WTC11 (cell line): Measurements from ENCODE around the gene PPIH. TPM values are rescaled to one million over a fixed set of nuclear protein-coding genes. Genes with fewer than 3 reads are reported as not detected.

Experiments used
- ATAC-seq: fragments of 200-7000 bp; cut with Tn5 transposase; 2 replicates; pipeline ENCODE4 v1.10.0; 2021; ENCODE audit warnings: mild to moderate bottlenecking, moderate library complexity
- CTCF ChIA-PET: fragments of 300-600 bp; sonication (Branson Sonifier 250); formaldehyde crosslinking; loops from one replicate; lab custom pipeline; 2021; ENCODE audit warnings: antibody characterized with exemption; lab: Charles Lee
- POLR2A ChIA-PET: fragments of 350-600 bp; sonication (Branson Sonifier 250); formaldehyde crosslinking; loops from one replicate; lab custom pipeline; 2021; ENCODE audit warnings: antibody characterized with exemption; lab: Charles Lee
- DNase-seq: peaks from one replicate; pipeline ENCODE4 v3.0.0; 2021; ENCODE audit warnings: low spot score
- H3K27ac Mint-ChIP-seq: 2 replicates; pipeline ENCODE4 v1.8.0; 2021; ENCODE audit warnings: mixed read lengths
- H3K27me3 Mint-ChIP-seq: 2 replicates; pipeline ENCODE4 v1.8.0; 2021; ENCODE audit warnings: low read depth, mild to moderate bottlenecking, moderate library complexity, mixed read lengths
- H3K36me3 Mint-ChIP-seq: 2 replicates; pipeline ENCODE4 v1.8.0; 2021; ENCODE audit warnings: mixed read lengths
- H3K4me1 Mint-ChIP-seq: 2 replicates; pipeline ENCODE4 v1.8.0; 2022; ENCODE audit warnings: mixed read lengths
- H3K4me3 Mint-ChIP-seq: 2 replicates; pipeline ENCODE4 v1.8.0; 2021; ENCODE audit warnings: mild to moderate bottlenecking, moderate library complexity, mixed read lengths
- H3K9me3 Mint-ChIP-seq: 2 replicates; pipeline ENCODE4 v1.8.0; 2021; ENCODE audit warnings: mixed read lengths
- ELF4 ChIP-seq: sonication (generic); formaldehyde crosslinking; IDR thresholded peaks from 2 replicates; pipeline ENCODE4 v1.8.1; 2022; ENCODE audit warnings: low read depth, mild to moderate bottlenecking, moderate library complexity, missing genetic modification reagents
- GABPB1 ChIP-seq: sonication (generic); formaldehyde crosslinking; IDR thresholded peaks from 2 replicates; pipeline ENCODE4 v1.8.1; 2023; ENCODE audit warnings: mild to moderate bottlenecking, missing genetic modification reagents
- GRHL2 ChIP-seq: fragments of 250-450 bp; sonication (Bioruptor Pico); IDR thresholded peaks from 2 replicates; pipeline ENCODE4 v1.8.0; 2022; ENCODE audit warnings: mild to moderate bottlenecking, moderate library complexity; ENCODE audit not compliant: insufficient replicate concordance, severe bottlenecking
- HMGA2 ChIP-seq: fragments of 250-450 bp; sonication (Bioruptor Pico); IDR thresholded peaks from 2 replicates; pipeline ENCODE4 v1.4.0; 2021; ENCODE audit warnings: mild to moderate bottlenecking, moderate library complexity
- JAZF1 ChIP-seq: fragments of 250-450 bp; sonication (Bioruptor Pico); IDR thresholded peaks from 2 replicates; pipeline ENCODE4 v1.9.0; 2021; ENCODE audit warnings: moderate library complexity, mild to moderate bottlenecking, inconsistent platforms
- MXD4 ChIP-seq: fragments of 250-450 bp; sonication (Bioruptor Pico); IDR thresholded peaks from 2 replicates; pipeline ENCODE4 v1.8.0; 2021; ENCODE audit warnings: mild to moderate bottlenecking, moderate library complexity, borderline replicate concordance
- RORB ChIP-seq: fragments of 250-450 bp; sonication (Bioruptor Pico); IDR thresholded peaks from 2 replicates; pipeline ENCODE4 v1.9.0; 2021; ENCODE audit warnings: mild to moderate bottlenecking
- TEAD1 ChIP-seq: sonication (generic); formaldehyde crosslinking; IDR thresholded peaks from 2 replicates; pipeline ENCODE4 v1.8.0; 2022; ENCODE audit warnings: mild to moderate bottlenecking, missing genetic modification reagents
- TEAD4 ChIP-seq: sonication (generic); formaldehyde crosslinking; IDR thresholded peaks from 2 replicates; pipeline ENCODE4 v1.8.0; 2022; ENCODE audit warnings: mild to moderate bottlenecking, missing genetic modification reagents
- ZBTB21 ChIP-seq: sonication (generic); formaldehyde crosslinking; IDR thresholded peaks from 2 replicates; pipeline ENCODE4 v1.8.1; 2023; ENCODE audit warnings: mild to moderate bottlenecking, missing genetic modification reagents, borderline replicate concordance
- ZNF121 ChIP-seq: sonication (generic); formaldehyde crosslinking; IDR thresholded peaks from 2 replicates; pipeline ENCODE4 v1.8.0; 2023; ENCODE audit warnings: missing genetic modification reagents
- ZNF219 ChIP-seq: sonication (generic); formaldehyde crosslinking; IDR thresholded peaks from 2 replicates; pipeline ENCODE4 v1.8.0; 2023; ENCODE audit warnings: missing genetic modification reagents, mild to moderate bottlenecking, borderline replicate concordance
- ZNF263 ChIP-seq: sonication (generic); formaldehyde crosslinking; IDR thresholded peaks from 2 replicates; pipeline ENCODE4 v1.8.1; 2022; ENCODE audit warnings: low read depth, mild to moderate bottlenecking, moderate library complexity, missing genetic modification reagents
- ZNF396 ChIP-seq: fragments of 250-450 bp; sonication (Bioruptor Pico); IDR thresholded peaks from 2 replicates; pipeline ENCODE4 v1.8.0; 2021; ENCODE audit warnings: mild to moderate bottlenecking, moderate library complexity, borderline replicate concordance
- ZNF416 ChIP-seq: fragments of 250-450 bp; sonication (Bioruptor Pico); IDR thresholded peaks from 2 replicates; pipeline ENCODE4 v1.9.0; 2021; ENCODE audit warnings: mild to moderate bottlenecking, inconsistent platforms
- total RNA-seq: library from RNA; stranded (reverse); gene quantifications from 3 replicates; pipeline ENCODE4 v1.2.3, GENCODE V29; 2021
- TF ChIP-seq, protein P1 (sequence below): sonication (generic); formaldehyde crosslinking; IDR thresholded peaks from 2 replicates; pipeline ENCODE4 v1.8.1; 2022; ENCODE audit warnings: low read depth, mild to moderate bottlenecking, moderate library complexity, missing genetic modification reagents, borderline replicate concordance
- TF ChIP-seq, protein P2 (sequence below): sonication (generic); formaldehyde crosslinking; IDR thresholded peaks from 2 replicates; pipeline ENCODE4 v1.8.1; 2022; ENCODE audit warnings: mild to moderate bottlenecking, missing genetic modification reagents, moderate library complexity, borderline replicate concordance
- TF ChIP-seq, protein P3 (sequence below): fragments of 250-450 bp; sonication (Bioruptor Pico); IDR thresholded peaks from 2 replicates; pipeline ENCODE4 v1.9.0; 2021; ENCODE audit warnings: mild to moderate bottlenecking
- TF ChIP-seq, protein P4 (sequence below): sonication (generic); formaldehyde crosslinking; IDR thresholded peaks from 2 replicates; pipeline ENCODE4 v1.8.0; 2022; ENCODE audit warnings: mild to moderate bottlenecking, missing genetic modification reagents
- TF ChIP-seq, protein P5 (sequence below): fragments of 250-450 bp; sonication (Bioruptor Pico); IDR thresholded peaks from 2 replicates; pipeline ENCODE4 v2.1.2; 2022; ENCODE audit warnings: mild to moderate bottlenecking, moderate library complexity
- TF ChIP-seq, protein P6 (sequence below): sonication (generic); formaldehyde crosslinking; IDR thresholded peaks from 2 replicates; pipeline ENCODE4 v1.8.1; 2023; ENCODE audit warnings: mild to moderate bottlenecking, missing genetic modification reagents, moderate library complexity
- TF ChIP-seq, protein P7 (sequence below): sonication (generic); formaldehyde crosslinking; IDR thresholded peaks from 2 replicates; pipeline ENCODE4 v1.8.1; 2022; ENCODE audit warnings: low read depth, missing genetic modification reagents, borderline replicate concordance

Gene PPIH
- total RNA-seq, 1 experiment from 2014 or later = 69.3 TPM

DNA sequence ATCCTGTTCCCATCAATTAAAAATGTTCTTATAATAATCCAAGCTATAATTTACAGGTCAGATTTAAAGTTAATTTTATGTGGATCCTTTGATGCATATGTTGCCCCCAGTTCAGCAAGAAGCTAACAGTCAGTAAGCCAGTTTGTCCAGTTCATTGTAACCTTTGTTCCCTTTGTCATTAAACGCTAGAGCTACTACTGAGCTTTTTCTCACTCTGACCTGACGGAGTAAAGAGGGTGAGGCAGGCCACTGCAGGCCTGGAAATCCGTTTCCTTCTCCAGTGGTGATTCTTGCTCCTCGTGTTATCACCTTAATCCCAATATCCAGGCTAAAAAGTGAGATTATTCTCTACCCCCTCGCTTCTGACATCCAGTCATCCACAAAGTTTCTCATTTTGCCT, 34.2 kb downstream of the PPIH start (continued):
- TF ChIP-seq ZNF396 (CRISPR knock-in tag) (no peak), GABPB1 (CRISPR knock-in tag) (no peak), MXD4 (CRISPR knock-in tag) (no peak), ELF4 (CRISPR knock-in tag) (no peak)

DNA sequence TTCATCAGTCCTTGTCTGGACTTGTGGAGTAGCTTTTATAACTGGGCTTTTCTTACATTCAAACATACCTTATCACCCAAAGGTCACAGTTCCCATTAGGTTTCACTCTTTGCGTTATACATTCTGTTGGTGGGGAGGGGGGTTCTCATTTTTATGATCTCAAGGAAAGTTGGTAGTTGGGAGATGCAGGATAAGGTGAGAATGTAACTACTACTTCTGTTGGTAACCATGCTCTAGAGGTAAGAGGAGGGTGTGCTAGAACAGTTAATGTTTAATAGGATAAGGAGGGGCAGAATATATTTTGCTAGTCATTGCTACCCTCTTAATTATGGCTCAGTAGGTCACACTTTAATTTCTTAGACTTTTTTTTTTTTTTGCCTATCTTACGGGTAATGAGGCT, 34.7 kb downstream of the PPIH start:
- TF ChIP-seq ZBTB21 (no peak), HMGA2 (CRISPR knock-in tag) (no peak), TEAD1 (no peak), ZNF219 (CRISPR knock-in tag) (no peak)
- TF ChIP-seq, all 79 proteins: peak for 0
- Mint-ChIP-seq H3K36me3 (peaks cover 45% of the 10 kb centered on the region), H3K27me3 (no peaks in the 10 kb centered on the region), H3K27ac (peak overlapping the region; percentile 47), H3K4me1 (peaks cover 48% of the 10 kb centered on the region), H3K9me3 (no peaks in the 10 kb centered on the region), H3K4me3 (no peak overlapping the region)
- DNase-seq (no peak), ATAC-seq (no peak)
- ChIA-PET POLR2A (interaction anchor here (2.9 kb wide), 1 partner anchor 10 kb away, joined by 20 read pairs; the partner anchor contains the start of gene YBX1), CTCF (interaction anchor here (0.9 to 2.5 kb wide), 4 partner anchors 38 to 519 kb away, joined by 3 to 15 read pairs (median 4); partner anchors contain the start of genes C1orf50 and P3H1)

DNA sequence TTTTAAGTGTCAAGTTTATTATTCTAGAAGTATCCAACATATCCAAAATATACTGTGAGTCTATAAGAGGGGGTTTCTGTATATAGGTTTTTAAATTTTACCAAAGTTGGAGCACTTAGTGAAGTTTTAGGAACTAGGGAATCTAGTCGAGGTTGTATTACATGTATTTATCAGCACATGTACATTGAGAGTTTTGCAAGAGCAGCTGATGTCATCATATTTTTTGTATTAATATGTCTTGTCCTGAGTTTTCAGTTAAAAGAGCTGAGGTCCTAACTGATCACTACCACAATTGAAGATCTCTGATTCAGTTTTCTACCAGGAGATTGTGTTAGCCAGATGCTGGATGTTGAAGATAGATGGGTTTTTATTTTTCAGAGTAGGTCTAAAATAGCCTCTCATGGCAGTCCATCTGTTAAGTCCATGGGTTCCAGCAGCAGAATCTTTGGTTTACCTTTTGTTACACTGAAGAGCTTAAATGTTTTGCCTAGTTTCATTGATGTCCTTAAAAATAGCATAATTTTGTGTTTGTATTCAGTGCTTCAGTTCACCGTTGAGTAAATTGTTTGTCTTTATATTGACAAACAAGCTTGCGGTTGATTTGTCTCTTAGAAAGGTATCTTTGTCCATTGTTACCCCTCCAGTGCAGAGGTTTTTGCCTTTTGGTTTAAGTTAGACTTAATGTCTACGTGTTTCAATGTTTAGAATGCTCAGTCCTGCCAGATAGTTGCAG, 40.0 kb downstream of the PPIH start:
- DNase-seq (no peak), ATAC-seq (no peak)
- no peak overlapping the region for H3K4me3 Mint-ChIP-seq
- ChIA-PET POLR2A (no interaction called here), CTCF (no interaction called here)
- peak overlapping the region; percentile 66; the same call in 1 of the 2 replicates for H3K27ac Mint-ChIP-seq
- no peaks in the 10 kb centered on the region for H3K9me3 Mint-ChIP-seq
- no peaks in the 10 kb centered on the region for H3K27me3 Mint-ChIP-seq
- peaks cover 93% of the 10 kb centered on the region for H3K36me3 Mint-ChIP-seq
- no peaks in the 10 kb centered on the region; the same call in 1 of the 2 replicates for H3K4me1 Mint-ChIP-seq
- TF ChIP-seq, protein P1, sequence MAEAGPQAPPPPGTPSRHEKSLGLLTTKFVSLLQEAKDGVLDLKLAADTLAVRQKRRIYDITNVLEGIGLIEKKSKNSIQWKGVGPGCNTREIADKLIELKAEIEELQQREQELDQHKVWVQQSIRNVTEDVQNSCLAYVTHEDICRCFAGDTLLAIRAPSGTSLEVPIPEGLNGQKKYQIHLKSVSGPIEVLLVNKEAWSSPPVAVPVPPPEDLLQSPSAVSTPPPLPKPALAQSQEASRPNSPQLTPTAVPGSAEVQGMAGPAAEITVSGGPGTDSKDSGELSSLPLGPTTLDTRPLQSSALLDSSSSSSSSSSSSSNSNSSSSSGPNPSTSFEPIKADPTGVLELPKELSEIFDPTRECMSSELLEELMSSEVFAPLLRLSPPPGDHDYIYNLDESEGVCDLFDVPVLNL (CRISPR knock-in tag) = no peak
- TF ChIP-seq ZNF121 (CRISPR knock-in tag) (no peak), JAZF1 (CRISPR knock-in tag) (no peak), TEAD4 (CRISPR knock-in tag) (no peak), ZNF263 (no peak), RORB (CRISPR knock-in tag) (no peak), HMGA2 (CRISPR knock-in tag) (no peak), GRHL2 (CRISPR knock-in tag) (no peak), ZNF219 (CRISPR knock-in tag) (no peak), ZNF416 (CRISPR knock-in tag) (no peak), ZBTB21 (no peak)
- TF ChIP-seq, protein P2, sequence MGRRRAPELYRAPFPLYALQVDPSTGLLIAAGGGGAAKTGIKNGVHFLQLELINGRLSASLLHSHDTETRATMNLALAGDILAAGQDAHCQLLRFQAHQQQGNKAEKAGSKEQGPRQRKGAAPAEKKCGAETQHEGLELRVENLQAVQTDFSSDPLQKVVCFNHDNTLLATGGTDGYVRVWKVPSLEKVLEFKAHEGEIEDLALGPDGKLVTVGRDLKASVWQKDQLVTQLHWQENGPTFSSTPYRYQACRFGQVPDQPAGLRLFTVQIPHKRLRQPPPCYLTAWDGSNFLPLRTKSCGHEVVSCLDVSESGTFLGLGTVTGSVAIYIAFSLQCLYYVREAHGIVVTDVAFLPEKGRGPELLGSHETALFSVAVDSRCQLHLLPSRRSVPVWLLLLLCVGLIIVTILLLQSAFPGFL (CRISPR knock-in tag) = no peak
- TF ChIP-seq, protein P3, sequence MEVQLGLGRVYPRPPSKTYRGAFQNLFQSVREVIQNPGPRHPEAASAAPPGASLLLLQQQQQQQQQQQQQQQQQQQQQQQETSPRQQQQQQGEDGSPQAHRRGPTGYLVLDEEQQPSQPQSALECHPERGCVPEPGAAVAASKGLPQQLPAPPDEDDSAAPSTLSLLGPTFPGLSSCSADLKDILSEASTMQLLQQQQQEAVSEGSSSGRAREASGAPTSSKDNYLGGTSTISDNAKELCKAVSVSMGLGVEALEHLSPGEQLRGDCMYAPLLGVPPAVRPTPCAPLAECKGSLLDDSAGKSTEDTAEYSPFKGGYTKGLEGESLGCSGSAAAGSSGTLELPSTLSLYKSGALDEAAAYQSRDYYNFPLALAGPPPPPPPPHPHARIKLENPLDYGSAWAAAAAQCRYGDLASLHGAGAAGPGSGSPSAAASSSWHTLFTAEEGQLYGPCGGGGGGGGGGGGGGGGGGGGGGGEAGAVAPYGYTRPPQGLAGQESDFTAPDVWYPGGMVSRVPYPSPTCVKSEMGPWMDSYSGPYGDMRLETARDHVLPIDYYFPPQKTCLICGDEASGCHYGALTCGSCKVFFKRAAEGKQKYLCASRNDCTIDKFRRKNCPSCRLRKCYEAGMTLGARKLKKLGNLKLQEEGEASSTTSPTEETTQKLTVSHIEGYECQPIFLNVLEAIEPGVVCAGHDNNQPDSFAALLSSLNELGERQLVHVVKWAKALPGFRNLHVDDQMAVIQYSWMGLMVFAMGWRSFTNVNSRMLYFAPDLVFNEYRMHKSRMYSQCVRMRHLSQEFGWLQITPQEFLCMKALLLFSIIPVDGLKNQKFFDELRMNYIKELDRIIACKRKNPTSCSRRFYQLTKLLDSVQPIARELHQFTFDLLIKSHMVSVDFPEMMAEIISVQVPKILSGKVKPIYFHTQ = no peak
- TF ChIP-seq, protein P4, sequence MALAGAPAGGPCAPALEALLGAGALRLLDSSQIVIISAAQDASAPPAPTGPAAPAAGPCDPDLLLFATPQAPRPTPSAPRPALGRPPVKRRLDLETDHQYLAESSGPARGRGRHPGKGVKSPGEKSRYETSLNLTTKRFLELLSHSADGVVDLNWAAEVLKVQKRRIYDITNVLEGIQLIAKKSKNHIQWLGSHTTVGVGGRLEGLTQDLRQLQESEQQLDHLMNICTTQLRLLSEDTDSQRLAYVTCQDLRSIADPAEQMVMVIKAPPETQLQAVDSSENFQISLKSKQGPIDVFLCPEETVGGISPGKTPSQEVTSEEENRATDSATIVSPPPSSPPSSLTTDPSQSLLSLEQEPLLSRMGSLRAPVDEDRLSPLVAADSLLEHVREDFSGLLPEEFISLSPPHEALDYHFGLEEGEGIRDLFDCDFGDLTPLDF (CRISPR knock-in tag) = no peak
- TF ChIP-seq, protein P5, sequence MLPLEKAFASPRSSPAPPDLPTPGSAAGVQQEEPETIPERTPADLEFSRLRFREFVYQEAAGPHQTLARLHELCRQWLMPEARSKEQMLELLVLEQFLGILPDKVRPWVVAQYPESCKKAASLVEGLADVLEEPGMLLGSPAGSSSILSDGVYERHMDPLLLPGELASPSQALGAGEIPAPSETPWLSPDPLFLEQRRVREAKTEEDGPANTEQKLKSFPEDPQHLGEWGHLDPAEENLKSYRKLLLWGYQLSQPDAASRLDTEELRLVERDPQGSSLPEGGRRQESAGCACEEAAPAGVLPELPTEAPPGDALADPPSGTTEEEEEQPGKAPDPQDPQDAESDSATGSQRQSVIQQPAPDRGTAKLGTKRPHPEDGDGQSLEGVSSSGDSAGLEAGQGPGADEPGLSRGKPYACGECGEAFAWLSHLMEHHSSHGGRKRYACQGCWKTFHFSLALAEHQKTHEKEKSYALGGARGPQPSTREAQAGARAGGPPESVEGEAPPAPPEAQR (CRISPR knock-in tag) = no peak
- TF ChIP-seq, protein P6, sequence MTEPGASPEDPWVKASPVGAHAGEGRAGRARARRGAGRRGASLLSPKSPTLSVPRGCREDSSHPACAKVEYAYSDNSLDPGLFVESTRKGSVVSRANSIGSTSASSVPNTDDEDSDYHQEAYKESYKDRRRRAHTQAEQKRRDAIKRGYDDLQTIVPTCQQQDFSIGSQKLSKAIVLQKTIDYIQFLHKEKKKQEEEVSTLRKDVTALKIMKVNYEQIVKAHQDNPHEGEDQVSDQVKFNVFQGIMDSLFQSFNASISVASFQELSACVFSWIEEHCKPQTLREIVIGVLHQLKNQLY (CRISPR knock-in tag) = no peak
- TF ChIP-seq, protein P7, sequence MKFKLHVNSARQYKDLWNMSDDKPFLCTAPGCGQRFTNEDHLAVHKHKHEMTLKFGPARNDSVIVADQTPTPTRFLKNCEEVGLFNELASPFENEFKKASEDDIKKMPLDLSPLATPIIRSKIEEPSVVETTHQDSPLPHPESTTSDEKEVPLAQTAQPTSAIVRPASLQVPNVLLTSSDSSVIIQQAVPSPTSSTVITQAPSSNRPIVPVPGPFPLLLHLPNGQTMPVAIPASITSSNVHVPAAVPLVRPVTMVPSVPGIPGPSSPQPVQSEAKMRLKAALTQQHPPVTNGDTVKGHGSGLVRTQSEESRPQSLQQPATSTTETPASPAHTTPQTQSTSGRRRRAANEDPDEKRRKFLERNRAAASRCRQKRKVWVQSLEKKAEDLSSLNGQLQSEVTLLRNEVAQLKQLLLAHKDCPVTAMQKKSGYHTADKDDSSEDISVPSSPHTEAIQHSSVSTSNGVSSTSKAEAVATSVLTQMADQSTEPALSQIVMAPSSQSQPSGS (CRISPR knock-in tag) = no peak
